NCI-H526 treated with DMSO at 0.1 percent for 48 hours (cell line): Measurements from ENCODE around the gene MAD2L2.

ENCODE experiments used
- DNase-seq: peaks from one replicate; lab custom pipeline; 2025; lab: John Stamatoyannopoulos, UW

MAD2L2 gene

DNA sequence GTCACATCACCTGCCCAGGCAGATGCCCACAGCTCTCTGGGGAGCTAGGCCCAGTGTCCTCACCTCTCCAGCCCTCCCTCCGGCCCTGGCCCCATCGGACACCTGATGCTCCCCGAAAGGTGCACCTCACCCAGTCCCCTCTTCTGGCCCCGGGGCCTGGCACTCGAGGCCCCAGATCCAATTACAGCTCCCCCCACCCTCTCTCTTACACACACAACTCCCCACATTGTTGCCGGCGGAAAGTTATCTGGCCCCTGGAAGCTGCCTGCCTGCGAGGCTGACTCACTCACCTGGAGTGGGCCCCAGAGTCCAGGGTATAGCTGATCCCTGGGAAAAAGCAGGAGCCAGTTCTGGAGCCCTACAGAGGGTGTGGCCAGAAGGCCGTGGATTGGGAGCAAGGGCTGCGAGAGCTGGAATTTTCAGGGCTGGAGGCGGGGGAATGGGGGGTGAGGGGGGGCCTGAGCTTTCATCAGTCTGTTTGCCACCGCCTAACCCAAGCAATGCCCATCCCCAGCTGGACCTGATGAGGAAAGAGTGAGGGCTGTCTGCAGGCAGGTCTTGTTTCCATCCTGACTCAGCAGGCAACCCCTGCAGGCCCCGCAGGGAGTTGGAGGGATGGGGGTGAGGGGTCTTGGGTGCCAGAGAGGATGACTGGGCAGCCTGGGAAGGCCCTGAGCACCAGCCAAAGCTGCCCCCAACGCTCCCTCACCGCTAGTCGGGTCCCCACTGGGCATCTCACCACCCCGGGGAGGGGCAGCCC lies 27.7 kb downstream of the MAD2L2 start:
- DNase-seq, result no peak

- no peak for DNase-seq
Observed at GRCh38 chr1:11652203-11652780, 28.7 kb downstream of the MAD2L2 start.

- no peak for DNase-seq
Observed at GRCh38 chr1:11651017-11651416, 29.9 kb downstream of the MAD2L2 start.

DNA sequence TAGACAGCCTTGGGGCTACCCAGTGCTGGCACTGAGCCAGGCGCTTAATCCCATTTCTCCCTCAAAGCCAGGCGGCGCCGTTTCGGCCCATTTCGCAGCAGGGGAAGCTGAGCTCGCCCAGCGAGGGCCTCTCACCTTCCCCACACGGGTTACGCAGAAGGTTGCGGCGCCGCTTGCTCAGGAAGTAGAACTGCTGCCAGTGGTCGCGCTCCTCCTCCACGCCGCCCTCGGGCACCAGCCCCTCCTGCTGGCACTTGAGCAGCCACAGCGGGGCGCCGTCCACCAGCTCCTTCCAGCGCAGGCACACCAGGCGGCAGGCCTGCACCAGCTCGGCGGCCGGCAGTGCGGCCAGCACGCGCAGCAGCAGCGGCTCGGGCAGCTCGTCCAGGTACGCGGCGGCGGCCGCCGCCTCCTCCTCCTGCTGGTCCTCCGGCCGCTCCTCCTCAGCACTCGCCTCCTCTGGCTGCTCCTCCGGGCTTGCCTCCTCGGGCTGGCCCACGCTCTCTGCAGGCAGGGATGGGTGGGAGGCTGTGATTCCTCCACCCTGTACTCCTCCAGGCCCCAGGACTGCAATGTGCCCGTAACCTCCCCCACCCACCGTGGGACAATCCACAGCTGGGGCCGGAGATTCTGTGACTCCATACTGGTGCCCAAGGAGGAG lies 30.5 kb downstream of the MAD2L2 start:
- peak; percentile 44 for DNase-seq

DNA sequence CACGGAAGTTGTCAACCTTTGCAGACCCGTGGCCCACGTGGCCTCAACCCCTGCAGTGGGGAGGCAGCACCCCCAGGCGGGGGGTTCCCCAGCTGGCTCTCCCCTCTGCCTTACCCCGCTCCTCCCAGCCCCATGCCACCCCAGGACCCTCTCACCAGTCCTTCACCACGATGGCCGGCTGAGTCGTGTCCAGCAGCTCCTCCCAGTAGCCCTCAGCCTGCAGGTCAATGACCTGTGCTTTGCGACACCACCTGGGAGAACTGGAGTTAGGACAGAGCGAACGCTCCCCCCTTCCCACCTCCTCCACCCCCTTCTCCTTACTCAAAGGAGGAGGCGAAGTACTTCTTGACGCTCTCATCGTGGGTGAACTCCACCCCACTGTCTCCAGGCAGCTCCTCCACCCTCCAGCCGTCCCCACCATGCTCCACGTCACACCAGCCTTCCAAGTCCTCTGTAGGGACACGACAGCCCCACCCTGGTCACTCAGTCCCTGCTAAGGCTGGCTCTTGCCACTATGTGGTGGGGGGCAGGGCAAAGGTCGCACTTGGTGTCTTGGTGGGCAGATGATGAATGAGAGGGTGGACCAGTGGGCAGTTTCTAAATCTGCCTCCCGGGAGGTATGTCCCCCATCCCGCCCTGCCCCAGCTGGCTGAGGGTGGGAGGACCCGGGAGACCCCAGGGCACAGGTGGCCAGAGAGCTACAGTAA lies 31.2 kb downstream of the MAD2L2 start:
- no peak for DNase-seq

GRCh38 chr1:11649237-11649623 lies 31.7 kb downstream of the MAD2L2 start:
- DNase-seq, result no peak

- DNase-seq, result no peak
Observed at GRCh38 chr1:11648732-11649158, 32.2 kb downstream of the MAD2L2 start.

DNA sequence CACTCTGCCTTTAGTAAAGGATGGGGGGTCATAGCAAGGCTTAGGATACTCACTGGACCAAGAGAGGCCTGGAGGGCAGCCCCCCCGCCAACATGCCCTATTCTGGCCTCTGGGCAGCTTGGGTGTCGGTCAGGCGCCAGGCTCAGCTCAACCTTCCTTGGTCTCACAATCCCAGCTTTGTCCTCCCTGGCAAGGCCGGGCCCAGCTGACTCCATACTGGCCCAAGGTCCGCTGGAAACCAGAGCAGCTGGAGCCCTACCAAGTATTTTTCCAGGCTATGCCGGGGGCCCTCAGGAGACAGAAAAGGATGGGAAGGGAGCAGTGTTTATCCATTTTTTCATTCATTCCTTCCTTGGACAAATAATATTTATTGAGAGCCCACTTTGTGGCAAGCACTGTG lies 32.9 kb downstream of the MAD2L2 start:
- no peak for DNase-seq

DNA sequence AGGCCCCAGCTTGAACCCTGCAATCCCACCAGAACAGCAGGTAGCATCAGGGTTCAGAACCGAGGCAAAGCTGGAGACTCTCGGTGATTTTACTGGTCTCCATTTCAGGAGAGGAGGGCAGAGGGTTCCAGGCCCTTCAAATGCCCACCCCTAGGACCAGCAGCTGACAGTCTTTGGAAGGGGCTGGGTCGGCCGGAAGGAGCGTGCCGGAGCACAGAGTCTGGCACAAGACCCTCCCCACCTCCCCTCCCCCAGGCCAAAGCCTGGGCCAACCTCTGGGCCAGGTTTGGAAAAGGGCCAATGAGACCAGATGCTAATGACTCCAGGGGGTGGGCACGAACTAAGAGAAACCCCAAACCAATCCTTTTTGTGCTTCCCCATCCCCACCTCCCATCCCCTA lies 33.6 kb downstream of the MAD2L2 start:
- no peak for DNase-seq

- no peak for DNase-seq
Observed at GRCh38 chr1:11646317-11646716, 34.6 kb downstream of the MAD2L2 start.

GRCh38 chr1:11645670-11646265 lies 35.2 kb downstream of the MAD2L2 start:
- peak; percentile 26 for DNase-seq

DNA sequence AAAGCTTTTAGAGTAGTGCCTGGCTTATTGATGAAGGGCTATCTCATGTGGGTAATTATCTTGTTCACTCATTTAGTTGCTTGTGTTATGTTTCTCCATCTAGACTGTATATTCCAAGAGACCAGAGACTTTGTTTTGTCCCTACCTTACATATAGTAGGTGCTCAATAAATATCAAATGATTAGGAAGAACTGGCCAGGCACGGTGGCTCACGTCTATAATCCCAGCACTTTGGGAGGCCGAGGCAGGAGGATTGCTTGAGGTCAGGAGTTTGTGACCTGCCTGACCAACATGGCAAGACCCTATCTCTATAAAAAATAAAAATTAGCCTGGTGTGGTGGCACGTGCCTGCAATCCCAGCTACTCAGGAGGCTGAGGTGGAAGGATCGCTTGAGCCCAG lies 35.7 kb downstream of the MAD2L2 start:
- no peak for DNase-seq

DNA sequence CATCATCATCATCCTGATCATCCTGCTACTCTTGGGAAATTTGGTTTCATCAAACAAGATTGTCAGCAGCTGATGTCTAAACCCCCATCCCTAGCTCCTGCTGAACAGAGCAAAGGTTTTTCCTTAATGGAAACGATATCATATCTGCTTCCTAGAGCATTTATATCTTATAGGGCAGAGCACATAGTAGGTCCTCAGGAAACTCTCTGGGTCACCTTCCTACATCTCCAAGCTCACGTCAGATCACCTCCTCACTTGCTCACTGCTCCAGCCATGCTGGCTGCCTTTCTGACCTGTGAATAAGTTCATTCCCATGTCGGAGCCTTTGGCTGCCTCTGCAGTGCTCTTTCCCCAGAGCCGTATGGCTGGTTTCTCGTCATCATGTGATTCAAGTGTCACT lies 37.2 kb downstream of the MAD2L2 start:
- no peak for DNase-seq

- DNase-seq, result peak; percentile 25
Observed at GRCh38 chr1:11642418-11643017, 38.4 kb downstream of the MAD2L2 start.

DNA sequence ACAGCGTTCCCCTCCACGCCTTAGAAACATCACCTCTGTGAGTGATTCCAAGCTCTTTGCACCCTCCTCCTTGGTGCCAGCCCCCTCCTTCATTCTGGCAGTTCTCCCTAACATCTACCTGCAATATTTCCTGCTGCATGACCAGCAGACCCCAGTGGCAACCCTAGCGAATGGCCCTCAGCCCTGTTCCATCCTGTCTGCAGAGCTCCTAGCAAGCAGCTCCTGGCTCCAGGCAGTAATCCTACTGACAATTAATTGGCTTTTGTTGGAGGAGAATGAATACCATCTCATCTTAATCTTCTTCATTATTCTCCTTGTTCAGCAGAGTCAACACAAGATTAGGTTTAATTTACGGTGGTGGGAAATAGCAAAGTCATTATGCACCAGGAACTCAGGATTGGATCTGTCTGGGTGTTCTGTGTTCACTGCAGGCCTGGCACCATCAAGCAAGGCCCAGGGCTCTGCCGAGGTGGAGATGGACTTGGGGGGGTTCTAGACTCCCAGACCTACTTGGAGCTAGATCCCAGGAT lies 39.1 kb downstream of the MAD2L2 start:
- no peak for DNase-seq

- no peak for DNase-seq
Observed at GRCh38 chr1:11640944-11641343, 40.0 kb downstream of the MAD2L2 start.

- DNase-seq, result no peak
Observed at GRCh38 chr1:11640101-11640500, 40.8 kb downstream of the MAD2L2 start.

DNA sequence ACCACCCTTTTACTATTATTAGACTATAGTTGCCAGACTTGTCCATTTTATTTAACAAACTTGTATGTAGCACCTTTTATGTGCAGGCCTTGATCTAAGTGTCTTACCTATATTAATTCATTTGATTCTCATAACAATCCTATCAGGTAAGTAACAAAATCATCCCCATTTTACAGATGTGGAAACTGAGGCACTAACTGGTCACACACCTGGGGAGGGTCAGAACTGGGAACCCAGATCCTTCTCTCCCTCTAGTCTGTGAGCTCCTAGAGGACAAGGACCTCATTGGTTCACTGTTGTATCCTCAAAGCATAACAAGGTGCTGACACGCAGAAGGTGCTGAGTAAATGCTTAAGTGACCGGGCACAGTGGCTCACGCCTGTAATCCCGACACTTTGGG lies 41.6 kb downstream of the MAD2L2 start:
- no peak for DNase-seq

GRCh38 chr1:11638121-11638520 lies 42.8 kb downstream of the MAD2L2 start:
- DNase-seq, result no peak

- DNase-seq, result peak; percentile 83
Observed at GRCh38 chr1:11634365-11635192, 46.4 kb downstream of the MAD2L2 start.
